GM21825 (cell line): ENCODE measurements around the gene LIMCH1.
"Not testable (repeated sequence)": the region's sequence is repeated elsewhere in the genome, so short reads cannot be mapped to it uniquely, and the experiment has no call there.

Source experiments
- ATAC-seq: cut with Tn5 transposase; IDR thresholded peaks from one replicate; pipeline ENCODE4 v1.9.1; 2021; ENCODE audit warnings: mild to moderate bottlenecking, moderate library complexity; ENCODE audit not compliant: unreplicated experiment

Gene LIMCH1

GRCh38 chr4:41668024-41668423 lies 130.1 kb downstream of the LIMCH1 start:
- no peak for ATAC-seq

- no peak for ATAC-seq
Measured at GRCh38 chr4:41670530-41670929, 132.6 kb downstream of the LIMCH1 start.

- ATAC-seq: no peak
Measured at GRCh38 chr4:41670982-41671381, 133.0 kb downstream of the LIMCH1 start.

- no peak for ATAC-seq
Measured at GRCh38 chr4:41678086-41678816, 140.3 kb downstream of the LIMCH1 start.

- ATAC-seq: no peak
Measured at GRCh38 chr4:41678951-41679350, 141.0 kb downstream of the LIMCH1 start.

GRCh38 chr4:41679991-41680390 lies 142.0 kb downstream of the LIMCH1 start:
- ATAC-seq: no peak

GRCh38 chr4:41681054-41681453 lies 143.1 kb downstream of the LIMCH1 start:
- ATAC-seq: no peak

- ATAC-seq: no peak
Measured at GRCh38 chr4:41683326-41683725, 145.4 kb downstream of the LIMCH1 start.

- no peak for ATAC-seq
Measured at GRCh38 chr4:41686893-41687292, 148.9 kb downstream of the LIMCH1 start.

- ATAC-seq: no peak
Measured at GRCh38 chr4:41687971-41688370, 150.0 kb downstream of the LIMCH1 start.

GRCh38 chr4:41692717-41693345 lies 154.9 kb downstream of the LIMCH1 start:
- ATAC-seq: peak; percentile 75

- ATAC-seq: no peak
Measured at GRCh38 chr4:41693629-41694028, 155.7 kb downstream of the LIMCH1 start.

GRCh38 chr4:41696131-41696530 lies 158.2 kb downstream of the LIMCH1 start:
- ATAC-seq: no peak

- no peak for ATAC-seq
Measured at GRCh38 chr4:41696763-41697162, 158.8 kb downstream of the LIMCH1 start.

GRCh38 chr4:41701983-41702382 lies 164.0 kb downstream of the LIMCH1 start:
- no peak for ATAC-seq

GRCh38 chr4:41702770-41703169 lies 164.8 kb downstream of the LIMCH1 start:
- ATAC-seq: no peak

GRCh38 chr4:41703785-41704184 lies 165.8 kb downstream of the LIMCH1 start:
- ATAC-seq: no peak

- ATAC-seq: no peak
Measured at GRCh38 chr4:41709844-41710481, 172.0 kb downstream of the LIMCH1 start.

- ATAC-seq: not testable (repeated sequence)
Measured at GRCh38 chr4:41711654-41712053, 173.7 kb downstream of the LIMCH1 start.

GRCh38 chr4:41712425-41712824 lies 174.5 kb downstream of the LIMCH1 start:
- no peak for ATAC-seq

GRCh38 chr4:41713768-41714167 lies 175.8 kb downstream of the LIMCH1 start:
- ATAC-seq: no peak

GRCh38 chr4:41714364-41715000 lies 176.5 kb downstream of the LIMCH1 start:
- ATAC-seq: no peak
